ENCODE measurements around the gene DAPK1. TPM values are rescaled to one million over a fixed set of nuclear protein-coding genes. Genes with fewer than 3 reads are reported as not detected.

Gene DAPK1
- total RNA-seq, 1 experiment from 2014 or later: not detected

- H3K4me3 ChIP-seq (ENCODE audit: low read length): no peak overlapping the region
- H3K27ac ChIP-seq (ENCODE audit: low read length): no peak overlapping the region
- no peaks in the 10 kb centered on the region for H3K79me2 ChIP-seq (ENCODE audit: low read length)
- DNase-seq: no peak
- no peak overlapping the region for H3K9ac ChIP-seq (ENCODE audit: low read length)
- no peaks in the 10 kb centered on the region for H3K4me1 ChIP-seq (ENCODE audit: low read length)
- no peaks in the 10 kb centered on the region for H3K9me3 ChIP-seq (ENCODE audit: low read length)
- H3K4me2 ChIP-seq (ENCODE audit: low read depth, low read length, poor library complexity, severe bottlenecking): no peak overlapping the region
- H2AFZ ChIP-seq (ENCODE audit: low read length): no peak overlapping the region
- H3K36me3 ChIP-seq (ENCODE audit: insufficient read depth, low read length): no peaks in the 10 kb centered on the region
- no peaks in the 10 kb centered on the region for H4K20me1 ChIP-seq (ENCODE audit: insufficient read depth, low read depth, low read length)
- H3K27me3 ChIP-seq (ENCODE audit: low read length): no peaks in the 10 kb centered on the region
- no peaks in the 10 kb centered on the region for H3K9me2 ChIP-seq (replicated peaks; ENCODE audit: insufficient read depth, low read length)
These were observed 31.3 kb downstream of the DAPK1 start for GRCh38 chr9:87528969-87529368.

DNA sequence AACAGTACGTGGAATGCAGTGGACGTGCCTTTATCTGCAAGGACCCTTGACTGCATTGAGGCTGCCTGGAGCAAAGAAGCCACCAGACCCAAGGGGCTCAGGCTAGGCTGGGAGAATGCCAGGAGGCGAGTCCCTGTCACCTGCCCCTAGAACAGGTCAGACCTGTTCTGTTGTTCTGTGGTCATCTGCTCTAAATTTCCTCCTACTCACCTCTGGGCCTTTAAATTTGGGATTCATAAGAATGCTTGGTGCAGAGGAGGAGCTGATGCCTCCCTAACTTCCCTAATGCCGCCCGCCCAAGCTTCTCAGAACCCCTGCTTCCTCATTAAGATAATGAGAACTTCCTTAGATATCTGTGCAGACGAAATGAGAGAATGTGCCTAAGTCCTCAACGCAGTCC, 32.0 kb downstream of the DAPK1 start:
- Histone ChIP-seq H3K79me2 (ENCODE audit: low read length) (no peaks in the 10 kb centered on the region), H3K27ac (ENCODE audit: low read length) (no peak overlapping the region), H3K4me2 (ENCODE audit: low read depth, low read length, poor library complexity, severe bottlenecking) (no peak overlapping the region), H3K9me2 (replicated peaks; ENCODE audit: insufficient read depth, low read length) (no peaks in the 10 kb centered on the region), H2AFZ (ENCODE audit: low read length) (no peak overlapping the region), H4K20me1 (ENCODE audit: insufficient read depth, low read depth, low read length) (no peaks in the 10 kb centered on the region), H3K4me3 (ENCODE audit: low read length) (no peak overlapping the region), H3K36me3 (ENCODE audit: insufficient read depth, low read length) (no peaks in the 10 kb centered on the region), H3K4me1 (ENCODE audit: low read length) (no peaks in the 10 kb centered on the region), H3K9ac (ENCODE audit: low read length) (no peak overlapping the region), H3K9me3 (ENCODE audit: low read length) (no peaks in the 10 kb centered on the region), H3K27me3 (ENCODE audit: low read length) (no peaks in the 10 kb centered on the region)
- no peak for DNase-seq

DNA sequence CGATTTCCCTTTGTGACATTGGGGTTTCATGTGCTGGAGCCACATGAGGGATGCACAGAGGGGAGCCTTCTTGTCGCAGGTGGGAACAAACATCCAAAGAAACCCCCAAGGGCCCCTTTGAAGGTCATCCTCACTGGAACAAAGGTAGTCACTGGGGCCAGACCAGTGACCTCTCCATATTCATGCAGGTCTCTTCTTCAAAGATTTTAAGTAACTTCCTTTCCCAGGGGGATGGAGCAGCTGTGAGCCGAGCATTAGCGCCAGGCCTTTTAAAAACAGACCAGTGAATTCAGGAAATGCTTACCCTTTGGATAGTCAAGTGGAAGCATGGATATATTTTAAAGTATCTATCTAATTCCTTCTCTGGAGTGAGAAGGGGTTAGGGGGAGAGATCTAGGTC, 33.0 kb downstream of the DAPK1 start:
- Histone ChIP-seq H3K4me1 (ENCODE audit: low read length) (no peaks in the 10 kb centered on the region), H3K27ac (ENCODE audit: low read length) (no peak overlapping the region), H2AFZ (ENCODE audit: low read length) (no peak overlapping the region), H3K9me3 (ENCODE audit: low read length) (no peaks in the 10 kb centered on the region), H3K9me2 (replicated peaks; ENCODE audit: insufficient read depth, low read length) (no peaks in the 10 kb centered on the region), H3K36me3 (ENCODE audit: insufficient read depth, low read length) (no peaks in the 10 kb centered on the region), H3K9ac (ENCODE audit: low read length) (no peak overlapping the region), H3K4me2 (ENCODE audit: low read depth, low read length, poor library complexity, severe bottlenecking) (no peak overlapping the region), H3K79me2 (ENCODE audit: low read length) (no peaks in the 10 kb centered on the region), H4K20me1 (ENCODE audit: insufficient read depth, low read depth, low read length) (no peaks in the 10 kb centered on the region), H3K4me3 (ENCODE audit: low read length) (no peak overlapping the region), H3K27me3 (ENCODE audit: low read length) (no peaks in the 10 kb centered on the region)
- DNase-seq: no peak

GRCh38 chr9:87531370-87532295, 34.0 kb downstream of the DAPK1 start:
- Histone ChIP-seq H4K20me1 (ENCODE audit: insufficient read depth, low read depth, low read length) (no peaks in the 10 kb centered on the region), H3K27ac (ENCODE audit: low read length) (no peak overlapping the region), H2AFZ (ENCODE audit: low read length) (no peak overlapping the region), H3K4me2 (ENCODE audit: low read depth, low read length, poor library complexity, severe bottlenecking) (no peak overlapping the region), H3K27me3 (ENCODE audit: low read length) (no peaks in the 10 kb centered on the region), H3K4me1 (ENCODE audit: low read length) (no peaks in the 10 kb centered on the region), H3K4me3 (ENCODE audit: low read length) (no peak overlapping the region), H3K79me2 (ENCODE audit: low read length) (no peaks in the 10 kb centered on the region), H3K36me3 (ENCODE audit: insufficient read depth, low read length) (no peaks in the 10 kb centered on the region), H3K9ac (ENCODE audit: low read length) (no peak overlapping the region), H3K9me2 (replicated peaks; ENCODE audit: insufficient read depth, low read length) (no peaks in the 10 kb centered on the region), H3K9me3 (ENCODE audit: low read length) (no peaks in the 10 kb centered on the region)
- no peak for DNase-seq

GRCh38 chr9:87533271-87533670, 35.6 kb downstream of the DAPK1 start:
- H2AFZ ChIP-seq (ENCODE audit: low read length): no peak overlapping the region
- no peak for DNase-seq
- H3K36me3 ChIP-seq (ENCODE audit: insufficient read depth, low read length): no peaks in the 10 kb centered on the region
- no peak overlapping the region for H3K4me2 ChIP-seq (ENCODE audit: low read depth, low read length, poor library complexity, severe bottlenecking)
- H3K79me2 ChIP-seq (ENCODE audit: low read length): no peaks in the 10 kb centered on the region
- H3K4me1 ChIP-seq (ENCODE audit: low read length): no peaks in the 10 kb centered on the region
- H3K9me3 ChIP-seq (ENCODE audit: low read length): no peaks in the 10 kb centered on the region
- H3K9me2 ChIP-seq (replicated peaks; ENCODE audit: insufficient read depth, low read length): no peaks in the 10 kb centered on the region
- H3K9ac ChIP-seq (ENCODE audit: low read length): no peak overlapping the region
- no peak overlapping the region for H3K4me3 ChIP-seq (ENCODE audit: low read length)
- no peak overlapping the region for H3K27ac ChIP-seq (ENCODE audit: low read length)
- H3K27me3 ChIP-seq (ENCODE audit: low read length): no peaks in the 10 kb centered on the region
- H4K20me1 ChIP-seq (ENCODE audit: insufficient read depth, low read depth, low read length): no peaks in the 10 kb centered on the region

DNA sequence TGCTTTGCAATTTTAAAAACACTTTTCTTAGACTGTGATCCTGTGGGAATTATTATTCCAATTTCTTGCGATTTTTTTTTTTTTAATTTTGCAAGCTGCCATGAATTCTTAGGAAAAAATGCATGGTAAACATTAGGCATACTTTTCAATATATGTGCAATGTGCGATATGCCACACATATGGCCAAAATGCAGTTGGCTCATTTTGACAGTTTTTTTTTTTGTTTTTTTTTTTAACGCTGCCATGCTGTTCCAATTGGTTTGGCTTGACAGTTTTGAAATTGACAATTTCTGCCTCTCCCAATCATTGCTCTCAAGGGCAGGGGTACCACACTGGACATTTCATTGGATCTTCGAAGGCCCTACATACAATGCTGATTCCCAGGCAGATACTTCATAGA, 36.4 kb downstream of the DAPK1 start:
- H3K4me3 ChIP-seq (ENCODE audit: low read length): no peak overlapping the region
- H3K4me2 ChIP-seq (ENCODE audit: low read depth, low read length, poor library complexity, severe bottlenecking): no peak overlapping the region
- no peaks in the 10 kb centered on the region for H3K9me2 ChIP-seq (replicated peaks; ENCODE audit: insufficient read depth, low read length)
- H3K79me2 ChIP-seq (ENCODE audit: low read length): no peaks in the 10 kb centered on the region
- DNase-seq: no peak
- H3K9me3 ChIP-seq (ENCODE audit: low read length): no peaks in the 10 kb centered on the region
- no peak overlapping the region for H3K27ac ChIP-seq (ENCODE audit: low read length)
- H3K9ac ChIP-seq (ENCODE audit: low read length): no peak overlapping the region
- H3K36me3 ChIP-seq (ENCODE audit: insufficient read depth, low read length): no peaks in the 10 kb centered on the region
- no peak overlapping the region for H2AFZ ChIP-seq (ENCODE audit: low read length)
- no peaks in the 10 kb centered on the region for H3K4me1 ChIP-seq (ENCODE audit: low read length)
- no peaks in the 10 kb centered on the region for H3K27me3 ChIP-seq (ENCODE audit: low read length)
- no peaks in the 10 kb centered on the region for H4K20me1 ChIP-seq (ENCODE audit: insufficient read depth, low read depth, low read length)

GRCh38 chr9:87534957-87535356, 37.3 kb downstream of the DAPK1 start:
- no peak overlapping the region for H3K4me3 ChIP-seq (ENCODE audit: low read length)
- no peak overlapping the region for H3K9ac ChIP-seq (ENCODE audit: low read length)
- DNase-seq: no peak
- no peaks in the 10 kb centered on the region for H3K79me2 ChIP-seq (ENCODE audit: low read length)
- no peaks in the 10 kb centered on the region for H3K4me1 ChIP-seq (ENCODE audit: low read length)
- no peaks in the 10 kb centered on the region for H3K9me3 ChIP-seq (ENCODE audit: low read length)
- H3K9me2 ChIP-seq (replicated peaks; ENCODE audit: insufficient read depth, low read length): no peaks in the 10 kb centered on the region
- no peak overlapping the region for H3K4me2 ChIP-seq (ENCODE audit: low read depth, low read length, poor library complexity, severe bottlenecking)
- no peak overlapping the region for H2AFZ ChIP-seq (ENCODE audit: low read length)
- H4K20me1 ChIP-seq (ENCODE audit: insufficient read depth, low read depth, low read length): no peaks in the 10 kb centered on the region
- H3K36me3 ChIP-seq (ENCODE audit: insufficient read depth, low read length): no peaks in the 10 kb centered on the region
- H3K27ac ChIP-seq (ENCODE audit: low read length): no peak overlapping the region
- H3K27me3 ChIP-seq (ENCODE audit: low read length): no peaks in the 10 kb centered on the region

GRCh38 chr9:87535817-87536539, 38.3 kb downstream of the DAPK1 start:
- H3K4me1 ChIP-seq (ENCODE audit: low read length): no peaks in the 10 kb centered on the region
- H3K9me3 ChIP-seq (ENCODE audit: low read length): no peaks in the 10 kb centered on the region
- H3K36me3 ChIP-seq (ENCODE audit: insufficient read depth, low read length): no peaks in the 10 kb centered on the region
- no peak overlapping the region for H3K4me3 ChIP-seq (ENCODE audit: low read length)
- no peak overlapping the region for H2AFZ ChIP-seq (ENCODE audit: low read length)
- no peaks in the 10 kb centered on the region for H3K79me2 ChIP-seq (ENCODE audit: low read length)
- H4K20me1 ChIP-seq (ENCODE audit: insufficient read depth, low read depth, low read length): no peaks in the 10 kb centered on the region
- DNase-seq: no peak
- H3K9me2 ChIP-seq (replicated peaks; ENCODE audit: insufficient read depth, low read length): no peaks in the 10 kb centered on the region
- H3K27ac ChIP-seq (ENCODE audit: low read length): no peak overlapping the region
- no peaks in the 10 kb centered on the region for H3K27me3 ChIP-seq (ENCODE audit: low read length)
- no peak overlapping the region for H3K4me2 ChIP-seq (ENCODE audit: low read depth, low read length, poor library complexity, severe bottlenecking)
- no peak overlapping the region for H3K9ac ChIP-seq (ENCODE audit: low read length)

Data from Karpas-422 (cell line).